ENCODE results near the gene FAIM. TPM values are rescaled to one million over a fixed set of nuclear protein-coding genes. Genes with fewer than 3 reads are reported as not detected.
"Not testable (repeated sequence)": the region's sequence is repeated elsewhere in the genome, so short reads cannot be mapped to it uniquely, and the experiment has no call there.

The FAIM gene, protein sequence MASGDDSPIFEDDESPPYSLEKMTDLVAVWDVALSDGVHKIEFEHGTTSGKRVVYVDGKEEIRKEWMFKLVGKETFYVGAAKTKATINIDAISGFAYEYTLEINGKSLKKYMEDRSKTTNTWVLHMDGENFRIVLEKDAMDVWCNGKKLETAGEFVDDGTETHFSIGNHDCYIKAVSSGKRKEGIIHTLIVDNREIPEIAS
- total RNA-seq (7.4 and 9.4 TPM in 2 replicates), polyA plus RNA-seq (10.5 and 11.7 TPM in 2 replicates), polyA minus RNA-seq (ENCODE audit: low replicate concordance) (2.9 TPM in 1 of 2 replicates, not detected in the other)
- polyA plus RNA-seq (2012) = 14.9 and 15.7 TPM in 2 replicates

DNA sequence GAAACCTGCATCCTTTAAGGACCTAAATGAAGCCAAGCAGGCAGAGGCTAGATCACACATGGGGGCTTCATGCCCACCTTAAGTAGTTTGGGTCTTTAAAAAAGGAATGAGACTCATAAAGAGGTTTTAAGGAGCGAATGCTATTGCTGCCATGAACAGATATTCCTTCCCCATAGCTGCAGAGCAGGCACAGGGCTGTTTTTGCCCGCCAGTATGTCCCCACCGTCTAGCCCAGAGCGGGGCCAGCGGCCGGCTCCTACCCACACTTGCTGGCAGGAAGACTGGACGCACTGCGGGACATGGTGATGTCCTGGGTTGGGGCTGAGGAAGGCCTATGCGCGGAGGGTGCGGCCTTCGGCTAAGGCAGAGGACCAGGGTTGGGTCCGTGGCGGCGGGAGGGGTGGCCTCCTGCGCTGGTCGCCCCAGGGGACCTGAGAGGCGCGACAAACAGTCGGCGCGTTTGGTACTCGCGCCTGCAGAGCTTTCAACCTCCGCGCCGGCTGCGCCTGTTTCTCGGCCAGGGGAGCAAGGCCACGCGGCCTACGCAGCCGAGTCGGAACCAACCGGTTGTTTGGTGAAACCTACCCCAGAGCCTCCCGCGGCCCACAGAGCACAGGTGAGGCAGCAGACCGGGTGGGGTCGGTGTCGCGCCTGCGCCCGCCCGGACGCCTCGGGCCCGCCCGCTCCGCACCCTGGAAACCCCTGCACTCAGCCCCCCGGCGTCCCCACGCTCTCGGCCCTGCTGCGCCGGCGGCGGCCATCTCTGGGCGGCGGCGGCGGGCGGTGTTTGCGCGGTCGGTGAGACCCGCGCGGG lies at the start of gene FAIM:
TSS of gene FAIM (plus strand) at position 450 of the 814 bp plus-strand sequence. CDS start 10,956 bp downstream, outside the sequence.
- Histone ChIP-seq H3K36me3 (ENCODE audit: control insufficient read depth, insufficient read depth, low read length) (no peaks in the 10 kb centered on the region), H3K4me1 (ENCODE audit: control insufficient read depth, extremely low read depth, insufficient read depth, low read length) (peaks cover 3% of the 10 kb centered on the region), H3K9ac (ENCODE audit: insufficient read depth, low read length) (peak within 1 kb of the TSS; percentile 93), H2AFZ (ENCODE audit: low read length) (peak within 1 kb of the TSS; percentile 87), H3K9me3 (ENCODE audit: control insufficient read depth, insufficient read depth, low read depth, low read length) (no peaks in the 10 kb centered on the region), H3K4me3 (replicated peaks in 1 of 4; ENCODE audit: control extremely low read depth in 1 of 4, insufficient read depth in 1 of 4, low read depth in 3 of 4, low read length in 4 of 4) (peak within 1 kb of the TSS; percentile 25 to 79 (median 52)), H4K20me1 (ENCODE audit: control insufficient read depth, extremely low read depth, insufficient read depth, low read length) (no peaks in the 10 kb centered on the region), H3K4me2 (ENCODE audit: extremely low read depth, insufficient read depth, low read length) (peak within 1 kb of the TSS; percentile 91), H3K79me2 (ENCODE audit: control insufficient read depth, insufficient read depth, low read length) (no peaks in the 10 kb centered on the region), H3K27me3 (ENCODE audit: control insufficient read depth, insufficient read depth, low read length) (no peaks in the 10 kb centered on the region), H3K27ac (ENCODE audit: insufficient read depth, low read length) (peak within 1 kb of the TSS; percentile 86)
- TF ChIP-seq, protein P1, sequence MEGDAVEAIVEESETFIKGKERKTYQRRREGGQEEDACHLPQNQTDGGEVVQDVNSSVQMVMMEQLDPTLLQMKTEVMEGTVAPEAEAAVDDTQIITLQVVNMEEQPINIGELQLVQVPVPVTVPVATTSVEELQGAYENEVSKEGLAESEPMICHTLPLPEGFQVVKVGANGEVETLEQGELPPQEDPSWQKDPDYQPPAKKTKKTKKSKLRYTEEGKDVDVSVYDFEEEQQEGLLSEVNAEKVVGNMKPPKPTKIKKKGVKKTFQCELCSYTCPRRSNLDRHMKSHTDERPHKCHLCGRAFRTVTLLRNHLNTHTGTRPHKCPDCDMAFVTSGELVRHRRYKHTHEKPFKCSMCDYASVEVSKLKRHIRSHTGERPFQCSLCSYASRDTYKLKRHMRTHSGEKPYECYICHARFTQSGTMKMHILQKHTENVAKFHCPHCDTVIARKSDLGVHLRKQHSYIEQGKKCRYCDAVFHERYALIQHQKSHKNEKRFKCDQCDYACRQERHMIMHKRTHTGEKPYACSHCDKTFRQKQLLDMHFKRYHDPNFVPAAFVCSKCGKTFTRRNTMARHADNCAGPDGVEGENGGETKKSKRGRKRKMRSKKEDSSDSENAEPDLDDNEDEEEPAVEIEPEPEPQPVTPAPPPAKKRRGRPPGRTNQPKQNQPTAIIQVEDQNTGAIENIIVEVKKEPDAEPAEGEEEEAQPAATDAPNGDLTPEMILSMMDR (conservative IDR thresholded peaks at IDR 0.05 in 1 of 2, IDR thresholded peaks at IDR 0.05 in 1 of 2; ENCODE audit: low read depth in 1 of 2, low read length in 2 of 2) = no peak
- no peak for TF ChIP-seq EZH2 (IDR thresholded peaks at IDR 0.05; ENCODE audit: low read length, missing control alignments)
- DNase-seq (ENCODE audit: low read depth in 2 of 2) = peak; percentile 76 to 78

DNA sequence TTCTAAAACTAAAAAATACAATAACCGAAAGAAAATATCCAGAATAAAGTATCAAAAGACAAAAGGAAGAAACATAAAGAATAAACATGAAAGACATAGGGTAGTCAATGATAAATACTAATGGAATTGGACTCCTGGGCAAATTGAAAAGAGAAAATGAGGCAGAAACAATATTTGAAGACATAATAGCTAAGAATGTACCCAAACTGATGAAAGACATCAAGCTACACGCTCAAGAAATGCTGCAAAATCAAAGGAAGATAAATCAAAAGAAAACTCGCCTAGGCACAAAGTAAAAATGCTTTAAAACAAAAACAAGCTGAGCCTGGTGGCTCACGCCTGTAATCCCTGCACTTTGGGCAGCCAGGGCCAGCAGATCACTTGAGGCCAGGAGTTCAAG lies 49.4 kb upstream of the FAIM start:
- no peak for DNase-seq (ENCODE audit: low read depth in 2 of 2)
- H3K9me3 ChIP-seq (ENCODE audit: control insufficient read depth, insufficient read depth, low read depth, low read length) = no peaks in the 10 kb centered on the region
- no peak overlapping the region for H3K27ac ChIP-seq (ENCODE audit: insufficient read depth, low read length)
- H3K9ac ChIP-seq (ENCODE audit: insufficient read depth, low read length) = no peak overlapping the region
- H4K20me1 ChIP-seq (ENCODE audit: control insufficient read depth, extremely low read depth, insufficient read depth, low read length) = no peaks in the 10 kb centered on the region
- no peak overlapping the region for H2AFZ ChIP-seq (ENCODE audit: low read length)
- H3K4me2 ChIP-seq (ENCODE audit: extremely low read depth, insufficient read depth, low read length) = no peak overlapping the region
- TF ChIP-seq, protein P1 (conservative IDR thresholded peaks at IDR 0.05 in 1 of 2, IDR thresholded peaks at IDR 0.05 in 1 of 2; ENCODE audit: low read depth in 1 of 2, low read length in 2 of 2) = no peak
- no peak for TF ChIP-seq EZH2 (IDR thresholded peaks at IDR 0.05; ENCODE audit: low read length, missing control alignments)
- no peaks in the 10 kb centered on the region for H3K79me2 ChIP-seq (ENCODE audit: control insufficient read depth, insufficient read depth, low read length)
- H3K4me1 ChIP-seq (ENCODE audit: control insufficient read depth, extremely low read depth, insufficient read depth, low read length) = no peaks in the 10 kb centered on the region
- no peak overlapping the region for H3K4me3 ChIP-seq (replicated peaks in 1 of 4; ENCODE audit: control extremely low read depth in 1 of 4, insufficient read depth in 1 of 4, low read depth in 3 of 4, low read length in 4 of 4)
- no peaks in the 10 kb centered on the region for H3K36me3 ChIP-seq (ENCODE audit: control insufficient read depth, insufficient read depth, low read length)
- no peaks in the 10 kb centered on the region for H3K27me3 ChIP-seq (ENCODE audit: control insufficient read depth, insufficient read depth, low read length)

DNA sequence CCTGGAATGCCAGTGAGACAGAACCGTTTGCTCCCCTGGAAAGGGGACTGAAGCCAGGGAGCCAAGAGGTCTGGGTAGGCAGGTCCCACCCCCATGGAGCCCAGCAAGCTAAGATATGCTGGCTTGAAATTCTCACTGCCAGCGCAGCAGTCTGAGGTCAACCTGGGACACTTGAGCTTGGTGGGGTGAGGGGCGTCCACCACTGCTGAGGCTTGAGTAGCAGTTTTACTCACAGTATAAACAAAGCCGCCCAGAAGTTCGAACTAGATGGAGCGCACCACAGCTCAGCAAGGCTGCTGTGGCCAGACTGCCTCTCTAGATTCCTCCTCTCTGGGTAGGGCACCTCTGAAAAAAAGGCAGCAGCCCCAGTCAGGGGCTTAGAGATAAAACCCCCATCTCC lies 48.1 kb upstream of the FAIM start:
- H4K20me1 ChIP-seq (ENCODE audit: control insufficient read depth, extremely low read depth, insufficient read depth, low read length) = no peaks in the 10 kb centered on the region
- H2AFZ ChIP-seq (ENCODE audit: low read length) = no peak overlapping the region
- no peak overlapping the region for H3K27ac ChIP-seq (ENCODE audit: insufficient read depth, low read length)
- H3K27me3 ChIP-seq (ENCODE audit: control insufficient read depth, insufficient read depth, low read length) = no peaks in the 10 kb centered on the region
- no peak overlapping the region for H3K9ac ChIP-seq (ENCODE audit: insufficient read depth, low read length)
- no peaks in the 10 kb centered on the region for H3K79me2 ChIP-seq (ENCODE audit: control insufficient read depth, insufficient read depth, low read length)
- H3K36me3 ChIP-seq (ENCODE audit: control insufficient read depth, insufficient read depth, low read length) = no peaks in the 10 kb centered on the region
- DNase-seq (ENCODE audit: low read depth in 2 of 2) = peak in 1 of 2 donors; percentile 3
- no peaks in the 10 kb centered on the region for H3K9me3 ChIP-seq (ENCODE audit: control insufficient read depth, insufficient read depth, low read depth, low read length)
- no peak overlapping the region for H3K4me3 ChIP-seq (replicated peaks in 1 of 4; ENCODE audit: control extremely low read depth in 1 of 4, insufficient read depth in 1 of 4, low read depth in 3 of 4, low read length in 4 of 4)
- H3K4me2 ChIP-seq (ENCODE audit: extremely low read depth, insufficient read depth, low read length) = no peak overlapping the region
- H3K4me1 ChIP-seq (ENCODE audit: control insufficient read depth, extremely low read depth, insufficient read depth, low read length) = no peaks in the 10 kb centered on the region
- TF ChIP-seq EZH2 (IDR thresholded peaks at IDR 0.05; ENCODE audit: low read length, missing control alignments) = no peak
- TF ChIP-seq, protein P1 (conservative IDR thresholded peaks at IDR 0.05 in 1 of 2, IDR thresholded peaks at IDR 0.05 in 1 of 2; ENCODE audit: low read depth in 1 of 2, low read length in 2 of 2) = no peak

DNA sequence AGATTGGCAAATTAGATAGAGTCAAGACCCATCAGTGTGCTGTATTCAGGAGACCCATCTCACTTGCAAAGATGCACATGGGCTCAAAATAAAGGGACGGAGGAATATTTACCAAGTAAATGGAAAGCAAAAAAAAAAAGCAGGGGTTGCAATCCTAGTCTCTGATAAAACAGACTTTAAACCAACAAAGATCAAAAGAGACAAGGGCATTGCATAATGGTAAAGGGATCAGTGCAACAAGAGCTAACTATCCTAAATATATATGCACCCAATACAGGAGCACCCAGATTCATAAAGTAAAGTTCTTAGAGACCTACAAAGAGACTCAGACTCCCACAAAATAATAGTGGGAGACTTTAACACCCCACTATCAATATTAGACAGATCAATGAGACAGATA lies 45.7 kb upstream of the FAIM start:
- H3K9ac ChIP-seq (ENCODE audit: insufficient read depth, low read length); H2AFZ ChIP-seq (ENCODE audit: low read length); H3K79me2 ChIP-seq (ENCODE audit: control insufficient read depth, insufficient read depth, low read length); H3K27ac ChIP-seq (ENCODE audit: insufficient read depth, low read length); H4K20me1 ChIP-seq (ENCODE audit: control insufficient read depth, extremely low read depth, insufficient read depth, low read length); H3K4me3 ChIP-seq (replicated peaks in 1 of 4; ENCODE audit: control extremely low read depth in 1 of 4, insufficient read depth in 1 of 4, low read depth in 3 of 4, low read length in 4 of 4); H3K36me3 ChIP-seq (ENCODE audit: control insufficient read depth, insufficient read depth, low read length); H3K27me3 ChIP-seq (ENCODE audit: control insufficient read depth, insufficient read depth, low read length); H3K9me3 ChIP-seq (ENCODE audit: control insufficient read depth, insufficient read depth, low read depth, low read length); H3K4me2 ChIP-seq (ENCODE audit: extremely low read depth, insufficient read depth, low read length); H3K4me1 ChIP-seq (ENCODE audit: control insufficient read depth, extremely low read depth, insufficient read depth, low read length); DNase-seq (ENCODE audit: low read depth in 2 of 2): not testable (repeated sequence)
